ENCODE results near the gene SLC44A3. TPM values are rescaled to one million over a fixed set of nuclear protein-coding genes. Genes with fewer than 3 reads are reported as not detected.

Gene SLC44A3
- total RNA-seq, 2 donors from 2014 or later, result 5.5 to 6.3 TPM

DNA sequence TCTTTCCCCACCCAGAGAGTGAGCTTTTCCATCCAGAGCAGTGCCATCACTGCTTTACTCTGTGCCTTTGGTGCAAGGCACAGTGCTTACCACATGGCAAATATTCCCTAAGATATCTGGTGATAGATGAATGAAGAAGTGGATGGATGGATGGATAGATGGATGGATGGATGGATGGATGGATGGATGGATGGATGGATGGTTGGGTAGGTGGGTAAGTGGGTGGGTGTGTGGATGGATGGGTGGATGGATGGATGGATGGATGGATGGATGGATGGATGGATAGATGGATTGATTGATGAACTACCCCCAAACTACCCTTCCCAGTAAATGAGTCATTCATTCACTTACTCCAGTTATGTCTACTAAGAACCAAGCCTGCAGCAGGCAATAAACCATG, 42.9 kb upstream of the SLC44A3 start:
- Histone ChIP-seq H3K27me3 (ENCODE audit: control insufficient read depth, insufficient read depth, low read length, poor library complexity, severe bottlenecking) (no peaks in the 10 kb centered on the region), H3K27ac (ENCODE audit: low read depth, low read length) (no peak overlapping the region), H3K36me3 (ENCODE audit: control insufficient read depth, insufficient read depth, low read length) (no peaks in the 10 kb centered on the region), H3K9ac (ENCODE audit: extremely low read depth, low read length, poor library complexity, severe bottlenecking) (no peak overlapping the region), H3K4me3 (ENCODE audit: low read length) (no peak overlapping the region), H3K9me3 (ENCODE audit: control insufficient read depth, low read length) (peaks cover 6% of the 10 kb centered on the region), H3K4me1 (ENCODE audit: control insufficient read depth, insufficient read depth, low read length) (peaks cover 6% of the 10 kb centered on the region)
- H3K27ac Mint-ChIP-seq, result no peak overlapping the region
- H3K9me3 Mint-ChIP-seq, result peaks cover 10% of the 10 kb centered on the region
- H3K4me1 Mint-ChIP-seq, result peaks cover 25% of the 10 kb centered on the region
- TF ChIP-seq, protein P1, sequence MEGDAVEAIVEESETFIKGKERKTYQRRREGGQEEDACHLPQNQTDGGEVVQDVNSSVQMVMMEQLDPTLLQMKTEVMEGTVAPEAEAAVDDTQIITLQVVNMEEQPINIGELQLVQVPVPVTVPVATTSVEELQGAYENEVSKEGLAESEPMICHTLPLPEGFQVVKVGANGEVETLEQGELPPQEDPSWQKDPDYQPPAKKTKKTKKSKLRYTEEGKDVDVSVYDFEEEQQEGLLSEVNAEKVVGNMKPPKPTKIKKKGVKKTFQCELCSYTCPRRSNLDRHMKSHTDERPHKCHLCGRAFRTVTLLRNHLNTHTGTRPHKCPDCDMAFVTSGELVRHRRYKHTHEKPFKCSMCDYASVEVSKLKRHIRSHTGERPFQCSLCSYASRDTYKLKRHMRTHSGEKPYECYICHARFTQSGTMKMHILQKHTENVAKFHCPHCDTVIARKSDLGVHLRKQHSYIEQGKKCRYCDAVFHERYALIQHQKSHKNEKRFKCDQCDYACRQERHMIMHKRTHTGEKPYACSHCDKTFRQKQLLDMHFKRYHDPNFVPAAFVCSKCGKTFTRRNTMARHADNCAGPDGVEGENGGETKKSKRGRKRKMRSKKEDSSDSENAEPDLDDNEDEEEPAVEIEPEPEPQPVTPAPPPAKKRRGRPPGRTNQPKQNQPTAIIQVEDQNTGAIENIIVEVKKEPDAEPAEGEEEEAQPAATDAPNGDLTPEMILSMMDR (conservative IDR thresholded peaks at IDR 0.05), result no peak
- H3K27me3 Mint-ChIP-seq (ENCODE audit: insufficient read depth), result no peaks in the 10 kb centered on the region
- no peak for DNase-seq
- no peak overlapping the region for H3K4me3 Mint-ChIP-seq
- peaks cover 7% of the 10 kb centered on the region for H3K36me3 Mint-ChIP-seq (ENCODE audit: low read depth)

GRCh38 chr1:94778808-94779207, 41.3 kb upstream of the SLC44A3 start:
- H3K27ac Mint-ChIP-seq, result no peak overlapping the region
- no peak overlapping the region for H3K27ac ChIP-seq (ENCODE audit: low read depth, low read length)
- DNase-seq, result no peak
- no peaks in the 10 kb centered on the region for H3K4me1 ChIP-seq (ENCODE audit: control insufficient read depth, insufficient read depth, low read length)
- no peak overlapping the region for H3K9ac ChIP-seq (ENCODE audit: extremely low read depth, low read length, poor library complexity, severe bottlenecking)
- TF ChIP-seq, protein P1 (conservative IDR thresholded peaks at IDR 0.05), result no peak
- no peaks in the 10 kb centered on the region for H3K27me3 ChIP-seq (ENCODE audit: control insufficient read depth, insufficient read depth, low read length, poor library complexity, severe bottlenecking)
- peaks cover 10% of the 10 kb centered on the region for H3K9me3 Mint-ChIP-seq
- H3K9me3 ChIP-seq (ENCODE audit: control insufficient read depth, low read length), result peaks cover 6% of the 10 kb centered on the region
- no peaks in the 10 kb centered on the region for H3K36me3 ChIP-seq (ENCODE audit: control insufficient read depth, insufficient read depth, low read length)
- H3K4me3 Mint-ChIP-seq, result no peak overlapping the region
- H3K4me1 Mint-ChIP-seq, result peaks cover 12% of the 10 kb centered on the region
- H3K36me3 Mint-ChIP-seq (ENCODE audit: low read depth), result peaks cover 7% of the 10 kb centered on the region
- H3K27me3 Mint-ChIP-seq (ENCODE audit: insufficient read depth), result no peaks in the 10 kb centered on the region
- H3K4me3 ChIP-seq (ENCODE audit: low read length), result no peak overlapping the region

GRCh38 chr1:94783342-94784189, 36.6 kb upstream of the SLC44A3 start:
- Histone ChIP-seq H3K9ac (ENCODE audit: extremely low read depth, low read length, poor library complexity, severe bottlenecking) (no peak overlapping the region), H3K4me1 (ENCODE audit: control insufficient read depth, insufficient read depth, low read length) (no peaks in the 10 kb centered on the region), H3K36me3 (ENCODE audit: control insufficient read depth, insufficient read depth, low read length) (no peaks in the 10 kb centered on the region), H3K9me3 (ENCODE audit: control insufficient read depth, low read length) (no peaks in the 10 kb centered on the region), H3K27ac (ENCODE audit: low read depth, low read length) (no peak overlapping the region), H3K27me3 (ENCODE audit: control insufficient read depth, insufficient read depth, low read length, poor library complexity, severe bottlenecking) (no peaks in the 10 kb centered on the region), H3K4me3 (ENCODE audit: low read length) (no peak overlapping the region)
- Mint-ChIP-seq H3K27ac (no peak overlapping the region), H3K36me3 (ENCODE audit: low read depth) (no peaks in the 10 kb centered on the region), H3K4me1 (peaks cover 4% of the 10 kb centered on the region), H3K27me3 (ENCODE audit: insufficient read depth) (no peaks in the 10 kb centered on the region), H3K4me3 (no peak overlapping the region), H3K9me3 (no peaks in the 10 kb centered on the region)
- TF ChIP-seq, protein P1 (conservative IDR thresholded peaks at IDR 0.05), result no peak
- no peak for DNase-seq
- WGBS, 2 experiments (ENCODE audit: insufficient coverage in 1 of 2, insufficient read length in 1 of 2), result 87 to 95% methylated on average over 7 to 12 of the region's 12 CpGs
